Central memory CD8-positive, alpha-beta T cell (primary cell): ENCODE results near the gene KHDRBS1.
A peak's percentile ranks its signal among the peaks of the same experiment; 100 is the strongest.
"Not testable (repeated sequence)": the region's sequence is repeated elsewhere in the genome, so short reads cannot be mapped to it uniquely, and the experiment has no call there.

ENCODE experiments used
- ATAC-seq: fragments of 150-1000 bp; cut with Tn5 transposase; replicated peaks from 2 replicates; pipeline ENCODE4 v1.10.0; 2022; ENCODE audit warnings: mild to moderate bottlenecking, moderate FRiP score, moderate number of reproducible peaks; ENCODE audit not compliant: poor library complexity, severe bottlenecking; ENCODE audit errors: extremely low read depth
- DNase-seq, 2 donors: peaks; one replicate each; pipeline ENCODE4 v3.0.0; 2021; ENCODE audit warnings: low spot score in 2 of 2
- H3K27ac Mint-ChIP-seq: one replicate; pipeline ENCODE4 v1.8.0; 2022; ENCODE audit warnings: low read depth, mild to moderate bottlenecking, moderate library complexity, mixed read lengths
- H3K27me3 Mint-ChIP-seq: one replicate; pipeline ENCODE4 v1.8.0; 2022; ENCODE audit warnings: mixed read lengths
- H3K36me3 Mint-ChIP-seq: one replicate; pipeline ENCODE4 v1.8.0; 2022; ENCODE audit warnings: mild to moderate bottlenecking, moderate library complexity, mixed read lengths; ENCODE audit not compliant: insufficient read depth
- H3K4me1 Mint-ChIP-seq: one replicate; pipeline ENCODE4 v1.8.0; 2022; ENCODE audit warnings: mixed read lengths
- H3K4me3 Mint-ChIP-seq: one replicate; pipeline ENCODE4 v1.8.0; 2022; ENCODE audit warnings: mild to moderate bottlenecking, moderate library complexity, mixed read lengths
- H3K9me3 Mint-ChIP-seq: one replicate; pipeline ENCODE4 v1.8.0; 2022; ENCODE audit warnings: mixed read lengths

The KHDRBS1 gene

DNA sequence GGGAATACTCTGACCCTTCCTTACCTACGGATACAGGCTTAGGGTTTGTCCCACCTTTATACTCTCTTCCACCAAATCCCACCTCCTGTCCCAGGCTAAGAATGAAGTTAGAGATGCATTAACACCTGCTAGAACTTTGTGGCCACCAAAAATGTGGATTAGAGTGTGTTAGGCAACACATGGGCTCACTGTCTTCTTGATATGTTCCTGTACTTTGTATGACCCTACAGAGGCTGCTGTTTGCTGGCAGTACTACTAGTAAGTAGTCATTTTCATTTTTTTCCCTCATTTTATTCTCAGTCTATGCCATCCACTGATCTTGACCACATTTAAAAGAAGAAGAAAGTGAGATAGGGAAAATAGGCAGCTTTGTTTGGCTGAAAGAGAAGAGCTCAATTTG is 38.0 kb downstream of the KHDRBS1 start:
- no peak overlapping the region for H3K4me3 Mint-ChIP-seq
- no peak for ATAC-seq
- H3K4me1 Mint-ChIP-seq, result peaks cover 7% of the 10 kb centered on the region
- no peaks in the 10 kb centered on the region for H3K27me3 Mint-ChIP-seq
- no peak for DNase-seq
- peak overlapping the region; percentile 48 for H3K27ac Mint-ChIP-seq
- H3K9me3 Mint-ChIP-seq, result no peaks in the 10 kb centered on the region
- peaks cover 47% of the 10 kb centered on the region for H3K36me3 Mint-ChIP-seq

DNA sequence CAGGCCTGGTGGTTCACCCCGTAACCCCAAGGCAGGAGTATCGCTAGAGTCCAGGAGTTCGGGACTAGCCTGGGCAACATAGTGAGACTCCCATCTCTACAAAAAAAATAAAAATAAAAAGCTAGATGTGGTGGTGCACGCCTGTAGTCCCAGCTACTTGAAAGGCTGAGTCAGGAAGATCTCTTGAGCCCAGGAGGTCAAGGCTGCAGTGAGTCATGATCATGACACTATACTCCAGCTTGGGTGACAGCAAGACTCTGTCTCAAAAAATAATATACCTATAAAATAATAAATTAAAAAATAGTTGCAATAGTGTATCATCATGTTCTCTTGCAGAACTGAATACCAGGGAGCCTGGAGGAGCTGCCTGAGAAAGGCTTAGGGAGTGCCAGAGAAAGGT is 39.2 kb downstream of the KHDRBS1 start:
- H3K4me1 Mint-ChIP-seq, result peaks cover 4% of the 10 kb centered on the region
- ATAC-seq (no peak), DNase-seq (no peak)
- no peaks in the 10 kb centered on the region for H3K27me3 Mint-ChIP-seq
- H3K36me3 Mint-ChIP-seq, result peaks cover 45% of the 10 kb centered on the region
- H3K27ac Mint-ChIP-seq, result no peak overlapping the region
- H3K4me3 Mint-ChIP-seq, result no peak overlapping the region
- H3K9me3 Mint-ChIP-seq, result no peaks in the 10 kb centered on the region

DNA sequence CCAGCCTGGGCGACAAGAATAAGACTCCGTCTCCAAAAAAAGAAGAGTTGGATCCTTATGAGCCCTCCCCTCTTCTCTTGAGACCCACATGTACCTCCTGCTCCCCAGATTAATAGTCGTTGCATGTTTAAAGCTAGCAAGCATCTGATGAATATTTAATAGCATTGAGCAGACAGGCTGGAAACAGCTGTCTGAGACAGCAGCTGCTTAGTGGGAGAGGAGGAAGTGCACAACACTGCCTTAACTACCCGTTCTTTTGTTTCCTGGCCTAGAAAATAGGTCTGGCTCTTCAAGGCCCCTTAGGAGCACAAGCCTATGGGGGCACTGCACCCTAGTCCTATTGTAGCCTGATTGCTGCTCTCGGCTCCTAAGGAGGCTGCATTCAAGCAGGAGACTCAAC is 41.7 kb downstream of the KHDRBS1 start:
- peaks cover under 1% of the 10 kb centered on the region for H3K4me1 Mint-ChIP-seq
- no peak overlapping the region for H3K4me3 Mint-ChIP-seq
- peaks cover 52% of the 10 kb centered on the region for H3K36me3 Mint-ChIP-seq
- no peak overlapping the region for H3K27ac Mint-ChIP-seq
- ATAC-seq (no peak), DNase-seq (no peak)
- no peaks in the 10 kb centered on the region for H3K9me3 Mint-ChIP-seq
- no peaks in the 10 kb centered on the region for H3K27me3 Mint-ChIP-seq

DNA sequence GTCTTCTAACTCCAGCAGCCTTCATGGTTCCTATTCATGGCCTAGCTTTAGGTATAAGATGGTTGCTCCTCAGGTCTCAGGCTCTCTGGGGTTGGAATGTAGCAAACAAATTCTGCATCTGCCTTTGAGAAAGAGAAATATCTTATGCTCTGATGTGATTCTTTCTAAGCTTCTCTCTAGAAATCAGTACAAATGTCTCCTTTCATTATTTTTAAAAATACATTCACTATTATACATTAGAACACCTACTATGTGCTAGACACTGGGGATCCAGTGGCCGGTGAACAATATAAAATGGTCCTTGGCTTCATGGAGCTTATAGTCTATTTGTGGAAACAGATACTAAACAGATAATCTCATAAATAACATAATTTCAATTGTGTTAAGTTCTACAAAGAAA is 42.9 kb downstream of the KHDRBS1 start:
- H3K4me3 Mint-ChIP-seq, result no peak overlapping the region
- peaks cover 3% of the 10 kb centered on the region for H3K4me1 Mint-ChIP-seq
- no peak overlapping the region for H3K27ac Mint-ChIP-seq
- H3K27me3 Mint-ChIP-seq, result no peaks in the 10 kb centered on the region
- H3K36me3 Mint-ChIP-seq, result peaks cover 55% of the 10 kb centered on the region
- DNase-seq (no peak), ATAC-seq (no peak)
- H3K9me3 Mint-ChIP-seq, result no peaks in the 10 kb centered on the region

DNA sequence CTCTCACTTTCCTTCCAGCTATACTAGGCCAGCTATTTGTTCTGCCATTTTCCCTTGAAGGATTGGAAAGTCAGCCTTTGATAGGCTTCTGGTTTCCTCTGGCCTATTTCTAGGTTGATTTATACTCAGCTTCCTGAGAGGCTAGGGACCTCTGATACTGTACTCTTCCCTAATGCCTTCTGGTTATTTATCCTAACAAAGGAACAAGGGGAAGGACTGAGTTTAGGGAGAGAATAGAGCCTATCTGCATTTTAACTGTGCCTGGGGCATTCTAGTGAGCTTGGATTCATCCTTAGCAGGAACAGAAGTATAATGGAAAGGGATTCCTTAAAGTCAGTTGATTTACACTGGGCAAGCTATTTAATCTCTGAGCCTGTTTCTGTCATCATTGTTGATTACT is 47.2 kb downstream of the KHDRBS1 start:
- no peak for ATAC-seq
- peak overlapping the region; percentile 41 for H3K27ac Mint-ChIP-seq

DNA sequence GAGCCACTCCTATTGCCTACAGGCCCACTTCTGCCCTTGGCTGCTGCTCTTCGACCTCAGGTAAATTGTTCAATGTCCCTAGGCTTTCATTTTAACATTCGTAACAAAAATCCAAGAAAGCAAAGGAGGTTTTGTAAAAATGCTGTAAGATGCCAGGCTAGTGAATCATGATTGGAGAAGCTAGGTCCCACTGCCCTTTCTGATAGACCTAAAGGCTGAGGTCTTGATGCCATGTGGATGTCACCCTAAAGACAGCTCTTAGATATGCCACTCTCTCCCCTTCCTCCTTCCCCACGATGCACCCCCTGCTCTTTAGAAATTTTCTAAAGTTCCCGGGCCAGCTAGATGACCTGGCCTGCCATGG is 49.2 kb downstream of the KHDRBS1 start:
- Mint-ChIP-seq H3K36me3 (peaks cover 25% of the 10 kb centered on the region), H3K9me3 (no peaks in the 10 kb centered on the region), H3K27ac (no peak overlapping the region), H3K4me1 (peaks cover 12% of the 10 kb centered on the region), H3K27me3 (no peaks in the 10 kb centered on the region), H3K4me3 (no peak overlapping the region)
- ATAC-seq (no peak), DNase-seq (no peak)

More for the DNA sequence above, 47.2 kb downstream of the KHDRBS1 start:
- Mint-ChIP-seq H3K4me1 (peaks cover 3% of the 10 kb centered on the region), H3K36me3 (peaks cover 30% of the 10 kb centered on the region), H3K9me3 (no peaks in the 10 kb centered on the region), H3K27me3 (no peaks in the 10 kb centered on the region), H3K4me3 (no peak overlapping the region)
- DNase-seq, result no peak

DNA sequence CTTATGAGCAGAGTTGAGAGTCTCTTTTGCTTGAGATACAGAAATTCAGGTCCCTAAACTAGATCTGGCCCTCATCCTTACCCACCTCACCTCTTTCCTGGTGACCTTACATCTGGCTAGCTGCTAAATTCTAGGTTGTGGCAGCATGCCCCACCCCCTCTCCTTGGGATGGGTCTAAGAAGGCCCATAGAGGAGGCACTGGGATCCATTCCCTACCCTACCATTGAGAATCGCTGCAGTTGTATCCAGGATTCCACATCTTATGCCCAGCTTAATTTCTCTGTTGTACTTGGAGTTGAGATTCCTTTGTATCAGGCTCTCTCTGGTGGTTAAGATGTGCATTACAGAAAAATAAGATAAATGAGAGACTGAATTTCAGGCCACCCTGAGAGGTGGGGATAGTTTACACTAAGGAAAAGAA is 49.6 kb downstream of the KHDRBS1 start:
- no peak for ATAC-seq
- no peaks in the 10 kb centered on the region for H3K27me3 Mint-ChIP-seq
- no peak overlapping the region for H3K4me3 Mint-ChIP-seq
- H3K4me1 Mint-ChIP-seq, result peaks cover 12% of the 10 kb centered on the region
- peaks cover 23% of the 10 kb centered on the region for H3K36me3 Mint-ChIP-seq
- DNase-seq, result no peak
- no peak overlapping the region for H3K27ac Mint-ChIP-seq
- H3K9me3 Mint-ChIP-seq, result no peaks in the 10 kb centered on the region

DNA sequence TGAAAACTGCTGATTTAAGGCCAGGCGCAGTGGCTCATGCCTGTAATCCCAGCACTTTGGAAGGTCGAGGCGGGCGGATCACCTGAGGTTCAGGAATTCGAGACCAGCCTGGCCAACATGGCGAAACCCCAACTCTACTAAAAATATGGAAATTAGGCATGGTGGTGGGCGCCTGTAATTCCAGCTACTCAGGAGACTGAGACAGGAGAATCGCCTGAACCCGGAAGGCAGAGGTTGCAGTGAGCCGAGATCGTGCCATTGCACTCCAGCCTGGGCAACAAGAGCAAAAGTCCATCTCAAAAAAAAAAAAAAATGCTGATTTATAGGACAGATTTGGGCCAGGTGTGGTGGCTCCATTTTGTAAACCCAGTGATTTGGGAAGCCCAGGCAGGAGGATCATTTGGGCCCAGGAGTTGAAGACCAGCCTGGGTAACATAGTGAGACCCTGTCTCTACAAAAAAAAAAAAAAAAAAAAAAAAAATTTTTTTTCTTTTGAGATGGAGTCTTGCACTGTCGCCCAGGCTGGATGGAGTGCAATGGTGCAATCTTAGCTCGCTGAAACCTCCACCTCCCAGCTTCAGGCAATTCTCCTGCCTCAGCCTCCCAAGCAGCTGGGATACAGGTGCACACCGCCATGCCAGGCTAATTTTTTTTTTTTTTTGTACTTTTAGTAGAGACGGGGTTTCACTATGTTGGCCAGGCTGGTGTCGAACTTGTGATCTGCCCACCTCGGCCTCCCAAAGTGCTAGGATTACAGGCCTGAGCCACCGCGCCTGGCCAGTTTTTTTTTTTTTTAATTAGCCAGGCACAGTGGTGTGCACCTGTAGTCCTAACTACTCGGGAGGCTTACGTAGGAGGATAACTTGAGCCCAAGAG is 52.2 kb downstream of the KHDRBS1 start:
- not testable (repeated sequence) for H3K27me3 Mint-ChIP-seq, H3K36me3 Mint-ChIP-seq, H3K27ac Mint-ChIP-seq, H3K4me1 Mint-ChIP-seq, DNase-seq, H3K9me3 Mint-ChIP-seq, ATAC-seq, H3K4me3 Mint-ChIP-seq

DNA sequence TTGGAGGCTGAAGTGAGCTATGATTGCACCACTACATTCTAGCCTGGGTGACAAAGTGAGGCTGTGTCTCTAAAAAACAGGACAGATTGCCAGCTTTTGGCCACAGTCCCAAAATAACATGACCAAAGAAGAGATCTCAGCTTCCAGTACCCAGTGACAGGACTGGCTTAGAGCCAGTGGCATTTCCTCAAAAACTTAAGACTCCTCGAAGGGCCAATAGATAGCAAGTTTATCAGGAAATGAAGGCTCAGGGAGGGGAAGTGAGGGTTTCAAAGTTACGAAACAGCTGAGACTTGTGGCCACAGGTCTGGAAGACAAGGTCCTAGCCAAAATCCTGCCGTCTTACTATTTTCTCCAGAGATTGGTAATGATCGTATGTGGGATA is 52.8 kb downstream of the KHDRBS1 start:
- no peak overlapping the region for H3K4me3 Mint-ChIP-seq
- no peaks in the 10 kb centered on the region for H3K27me3 Mint-ChIP-seq
- no peak overlapping the region for H3K27ac Mint-ChIP-seq
- peaks cover 9% of the 10 kb centered on the region for H3K4me1 Mint-ChIP-seq
- ATAC-seq (peak; percentile 49), DNase-seq (no peak)
- no peaks in the 10 kb centered on the region for H3K9me3 Mint-ChIP-seq
- H3K36me3 Mint-ChIP-seq, result no peaks in the 10 kb centered on the region

DNA sequence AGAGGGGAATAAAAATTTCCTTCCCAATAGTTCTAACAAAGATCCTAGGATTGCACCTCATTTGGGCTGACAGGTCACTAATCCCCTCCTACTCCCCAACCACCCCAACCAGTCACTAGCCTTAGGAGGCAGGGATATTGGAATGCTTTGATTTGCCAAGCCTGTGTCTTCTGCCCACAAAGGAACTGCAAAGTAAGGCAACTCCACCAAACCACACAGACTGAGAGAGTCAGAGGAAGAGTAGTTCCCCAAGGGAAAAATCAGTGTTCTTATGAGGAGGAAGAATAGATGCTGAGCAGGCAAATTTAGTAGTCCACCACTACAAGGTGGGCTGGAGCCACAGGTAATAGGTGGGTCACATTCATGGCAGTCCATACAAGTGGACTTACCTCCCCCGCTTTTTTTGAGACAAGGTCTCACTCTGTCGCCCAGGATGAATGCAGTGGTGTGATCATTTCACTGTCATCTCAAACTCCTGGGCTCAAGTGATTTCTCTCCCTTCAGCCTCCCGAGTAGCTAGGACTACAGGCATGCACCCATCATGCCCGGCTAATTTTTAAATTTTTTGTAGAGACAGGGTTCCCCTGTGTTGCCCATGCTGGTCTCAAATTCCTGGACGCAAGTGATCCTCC is 55.4 kb downstream of the KHDRBS1 start:
- DNase-seq (no peak), ATAC-seq (no peak)
- H3K27ac Mint-ChIP-seq, result no peak overlapping the region
- no peak overlapping the region for H3K4me3 Mint-ChIP-seq
- H3K36me3 Mint-ChIP-seq, result peaks cover 2% of the 10 kb centered on the region
- H3K9me3 Mint-ChIP-seq, result no peaks in the 10 kb centered on the region
- peaks cover 30% of the 10 kb centered on the region for H3K4me1 Mint-ChIP-seq
- no peaks in the 10 kb centered on the region for H3K27me3 Mint-ChIP-seq

DNA sequence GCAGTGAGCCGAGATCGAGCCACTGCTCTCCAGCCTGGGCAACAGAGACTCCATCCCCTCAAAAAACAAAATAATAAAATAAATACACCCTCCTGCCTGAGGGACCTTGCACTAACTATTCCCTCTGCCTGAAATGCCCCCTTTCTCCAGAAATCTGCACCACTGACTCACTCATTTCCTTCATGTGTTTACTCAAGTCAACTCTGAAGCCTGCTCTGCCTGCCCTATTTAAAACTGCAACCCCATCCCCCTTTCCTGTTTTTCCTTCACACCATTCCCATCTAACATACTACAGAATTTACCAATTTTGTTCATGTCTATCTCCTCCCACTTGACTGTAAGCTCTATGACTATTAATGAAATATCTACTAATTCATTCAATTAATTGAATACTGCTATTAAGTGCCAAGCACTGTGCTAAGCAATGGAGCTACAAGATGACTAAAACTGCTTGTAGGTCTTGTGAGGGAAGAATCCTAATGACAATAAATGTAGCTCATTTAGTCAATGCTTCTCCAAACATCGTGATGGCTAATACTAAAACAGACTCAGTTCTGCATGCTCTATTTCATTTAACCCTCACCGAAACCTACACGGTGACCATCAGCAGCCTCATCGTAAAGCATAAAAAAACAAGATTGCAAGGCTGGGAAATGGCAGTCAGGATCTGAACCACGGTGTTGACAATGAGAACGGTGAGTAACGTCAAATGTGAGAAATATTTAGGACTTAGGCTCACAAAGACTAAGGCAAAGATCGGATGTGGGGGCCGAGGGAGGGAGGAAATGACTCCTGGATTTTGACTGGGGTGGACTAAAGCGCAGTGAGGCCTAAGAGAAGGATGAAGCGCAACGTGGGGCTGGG is 58.3 kb downstream of the KHDRBS1 start:
- Mint-ChIP-seq H3K9me3 (no peaks in the 10 kb centered on the region), H3K4me1 (peaks cover 28% of the 10 kb centered on the region), H3K36me3 (peaks cover 11% of the 10 kb centered on the region), H3K27ac (peak overlapping the region; percentile 87), H3K27me3 (no peaks in the 10 kb centered on the region), H3K4me3 (peak overlapping the region; percentile 87)
- ATAC-seq (peak; percentile 1), DNase-seq (no peak)

DNA sequence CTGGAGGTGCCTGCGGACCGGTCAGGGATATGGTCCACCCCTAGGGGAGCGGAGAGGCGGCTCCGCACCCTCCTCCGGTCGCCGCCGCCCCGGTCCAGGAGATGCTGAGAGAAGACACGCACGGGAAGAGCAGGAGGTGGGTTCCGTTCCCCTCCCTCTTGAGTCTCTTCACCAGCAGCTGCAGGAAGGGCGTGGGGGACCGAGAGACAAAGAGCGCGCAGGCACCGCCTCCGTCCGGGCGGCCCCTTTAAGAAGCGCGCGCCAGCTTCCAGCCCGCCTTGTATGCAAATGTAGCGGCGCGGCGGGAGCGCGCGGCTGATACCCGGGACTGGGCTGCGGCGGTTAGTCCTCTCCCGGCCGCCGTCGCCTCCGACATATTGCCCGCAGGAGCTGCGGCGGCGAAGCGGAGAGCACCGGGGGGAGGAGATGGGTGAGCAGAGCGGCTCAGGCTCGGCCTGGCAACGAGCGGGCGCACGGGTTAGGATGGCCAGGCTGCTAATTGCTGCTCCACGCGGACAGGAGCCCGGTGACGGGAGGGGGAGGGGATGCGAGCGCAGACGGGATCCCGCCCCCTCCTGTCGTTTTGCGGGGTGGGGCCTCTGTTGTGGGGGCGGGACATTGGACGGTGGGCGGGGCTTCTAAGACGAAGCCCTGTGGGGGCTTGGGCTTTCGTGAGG is 59.1 kb downstream of the KHDRBS1 start, which contains the start of gene TMEM39B:
Gene TMEM39B (plus strand): TSS at position 318 of the 677 bp plus-strand sequence. CDS start 109 bp downstream, at position 427.
- peaks cover 28% of the 10 kb centered on the region for H3K4me1 Mint-ChIP-seq
- peak within 1 kb of the TSS; percentile 87 for H3K4me3 Mint-ChIP-seq
- H3K9me3 Mint-ChIP-seq, result no peaks in the 10 kb centered on the region
- DNase-seq (peak; percentile 83 to 91), ATAC-seq (peak; percentile 89)
- peaks cover 14% of the 10 kb centered on the region for H3K36me3 Mint-ChIP-seq
- no peaks in the 10 kb centered on the region for H3K27me3 Mint-ChIP-seq
- H3K27ac Mint-ChIP-seq, result peak within 1 kb of the TSS; percentile 87
